Cardiac atrium fibroblast (primary cell): ENCODE data around the gene RAD23B. TPM values are rescaled to one million over a fixed set of nuclear protein-coding genes. Genes with fewer than 3 reads are reported as not detected.

Experiments
- total RNA-seq: library from RNA; depleted of rRNA; stranded (reverse); fragments of >200 nt; gene quantifications from 2 replicates; pipeline ENCODE4 v1.2.3, GENCODE V29; 2015

RAD23B gene
- total RNA-seq, result 59.6 and 69.5 TPM in 2 replicates

GRCh38 chr9:107282759-107283622 is at the start of gene RAD23B:
TSS of gene RAD23B (plus strand) at chr9:107283279. CDS start at chr9:107283630, 351 bp downstream.

Other genes starting within 250 kb of the RAD23B start
- gene KLF4, start 206.5 kb downstream of the RAD23B start, total RNA-seq, result 28.2 and 32.3 TPM in 2 replicates